Activated CD8-positive, alpha-beta memory T cell treated with anti-CD3 and anti-CD28 coated beads, Interleukin-2, amount 50 U/mL, for 24 hours (primary cell): ENCODE data around the gene OPRM1.

Source experiments
- DNase-seq: peaks from one replicate; pipeline ENCODE4 v3.0.0-alpha.2; 2020; ENCODE audit errors: extremely low read depth

The OPRM1 gene

DNA sequence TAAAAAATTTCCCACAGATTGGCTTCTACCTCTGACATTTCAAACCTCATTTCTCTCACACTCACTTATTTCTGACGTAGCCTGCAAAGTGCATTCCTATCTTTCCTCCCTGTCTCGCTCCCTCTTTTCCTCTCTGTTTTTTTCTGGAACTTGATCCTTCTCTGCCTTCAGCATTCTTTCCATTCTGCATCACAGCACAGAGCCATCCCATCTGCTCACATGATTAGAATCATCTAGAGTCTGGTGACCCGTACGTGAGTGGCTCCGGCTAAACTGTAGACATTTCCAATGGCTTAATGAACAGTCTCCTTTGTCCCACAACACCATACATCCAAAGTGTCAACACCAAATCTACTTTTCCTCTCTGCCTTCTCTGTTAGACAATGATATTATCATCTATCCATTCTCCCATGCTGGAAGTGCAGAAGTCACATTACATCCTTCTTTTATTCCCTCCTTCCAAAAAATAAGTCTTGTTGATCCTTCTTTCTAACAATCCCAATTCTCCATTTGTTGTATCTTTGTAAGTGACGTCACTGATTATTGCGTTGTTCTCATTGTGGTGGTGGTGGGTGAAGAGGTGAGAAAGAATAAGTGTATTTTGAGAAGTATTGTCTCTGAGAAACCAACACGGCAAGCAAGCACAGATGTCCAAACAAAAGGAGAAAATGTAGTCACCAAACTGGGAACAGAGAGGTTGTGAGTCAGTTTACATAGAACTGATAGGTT lies 41.6 kb downstream of the OPRM1 start:
- no peak for DNase-seq

DNA sequence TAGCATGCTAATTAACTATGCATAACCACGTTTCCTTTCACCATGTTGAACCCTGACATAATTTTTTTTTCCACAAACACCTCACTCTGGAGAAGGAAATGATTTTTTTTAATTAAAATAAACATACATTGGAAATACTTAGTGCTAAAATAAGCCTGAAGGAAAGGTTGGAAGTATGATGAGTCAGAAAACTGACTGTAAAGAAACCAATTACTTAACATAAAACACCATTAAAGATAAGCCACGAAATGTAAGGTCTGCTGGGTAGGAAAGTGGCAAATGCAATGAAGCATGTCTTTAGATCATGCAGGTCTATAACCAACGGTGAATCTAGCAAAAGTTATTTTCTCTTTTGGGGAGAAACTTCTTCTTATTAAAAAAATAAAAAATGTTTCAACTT lies 47.5 kb downstream of the OPRM1 start:
- DNase-seq: no peak

DNA sequence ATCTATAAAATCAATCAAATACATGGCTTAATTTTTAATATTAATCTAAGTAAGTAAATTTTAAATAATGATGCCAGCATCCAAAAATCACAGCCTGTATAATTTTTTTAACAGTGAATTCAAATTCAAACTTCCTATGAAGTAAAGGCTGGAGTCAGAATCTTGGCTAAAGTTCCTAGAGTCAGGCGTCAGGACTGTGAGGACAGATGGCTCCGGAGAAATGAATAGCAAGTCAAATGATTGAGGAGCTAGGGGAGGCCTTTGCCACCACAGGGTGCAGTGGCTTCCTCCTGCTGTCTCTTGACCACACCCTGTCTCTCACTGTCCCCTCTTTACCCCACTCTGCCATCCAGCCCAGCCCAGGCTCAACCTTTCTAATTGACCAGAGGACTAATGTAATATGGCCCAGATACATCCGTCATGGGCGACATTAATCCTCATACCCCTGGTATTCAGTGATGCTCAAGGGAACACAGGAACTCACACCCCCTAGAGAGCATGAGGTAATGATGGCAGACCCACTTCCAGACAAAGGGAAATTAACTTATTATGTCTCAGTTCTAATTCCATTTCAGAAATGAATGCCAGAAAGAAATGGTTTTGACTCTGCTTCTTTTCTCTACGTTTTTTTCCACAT lies 53.4 kb downstream of the OPRM1 start:
- DNase-seq: no peak

DNA sequence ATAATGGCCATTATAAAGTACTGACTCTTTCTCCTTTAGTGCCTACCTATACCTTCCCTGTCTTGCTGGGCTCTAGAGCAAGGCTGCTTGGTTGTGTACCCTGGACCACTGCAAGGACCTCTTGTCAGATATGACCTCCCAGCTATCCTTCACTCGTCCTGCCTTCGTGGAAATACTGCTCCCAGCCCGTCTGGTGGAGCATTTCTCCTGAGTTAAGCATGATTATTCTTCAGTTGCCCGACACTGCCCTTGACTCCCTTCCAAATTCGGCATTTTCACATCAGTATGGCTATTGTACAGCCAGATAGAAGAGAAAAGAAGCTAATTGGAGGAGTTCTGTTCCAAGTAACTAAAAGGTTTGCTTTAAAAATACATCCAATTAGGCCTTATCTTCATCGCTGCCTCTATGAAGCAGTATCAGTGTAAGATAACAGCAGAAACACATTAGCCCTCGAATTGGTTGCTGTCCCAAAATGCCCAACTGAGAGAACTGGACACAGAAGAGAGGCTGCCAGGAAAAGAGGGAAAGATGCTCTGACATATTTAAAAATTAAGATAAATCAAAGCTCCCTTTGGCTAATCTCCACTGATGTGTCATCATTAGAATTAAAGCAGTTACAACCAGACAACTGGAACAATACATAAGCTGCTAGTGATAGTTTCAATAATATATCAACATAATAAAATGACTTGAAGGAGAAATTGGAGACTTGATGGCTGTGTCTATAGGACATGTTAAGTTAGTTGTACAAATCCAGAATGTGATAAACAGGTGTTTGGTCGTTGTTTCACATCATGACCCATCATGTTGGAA lies 54.4 kb downstream of the OPRM1 start:
- DNase-seq: no peak

DNA sequence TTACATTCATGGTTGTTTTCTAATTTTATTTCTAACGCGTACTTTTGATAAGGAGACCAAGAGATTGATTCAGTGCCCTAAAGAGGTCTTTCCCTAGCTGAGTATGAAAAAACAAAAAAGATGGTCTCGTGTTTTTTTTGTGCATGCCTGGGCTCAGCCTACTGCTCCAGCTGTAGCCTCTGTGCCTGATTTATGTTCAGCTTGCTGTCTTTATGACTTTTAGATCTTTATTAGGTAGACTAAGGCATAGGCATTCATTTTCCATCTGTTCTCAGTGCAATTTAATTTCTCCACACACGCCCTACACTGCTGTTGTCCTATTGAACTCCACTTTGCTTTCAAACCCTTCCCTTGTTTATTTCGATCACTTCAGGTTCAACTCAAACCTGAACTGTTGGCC lies 56.5 kb downstream of the OPRM1 start:
- no peak for DNase-seq

DNA sequence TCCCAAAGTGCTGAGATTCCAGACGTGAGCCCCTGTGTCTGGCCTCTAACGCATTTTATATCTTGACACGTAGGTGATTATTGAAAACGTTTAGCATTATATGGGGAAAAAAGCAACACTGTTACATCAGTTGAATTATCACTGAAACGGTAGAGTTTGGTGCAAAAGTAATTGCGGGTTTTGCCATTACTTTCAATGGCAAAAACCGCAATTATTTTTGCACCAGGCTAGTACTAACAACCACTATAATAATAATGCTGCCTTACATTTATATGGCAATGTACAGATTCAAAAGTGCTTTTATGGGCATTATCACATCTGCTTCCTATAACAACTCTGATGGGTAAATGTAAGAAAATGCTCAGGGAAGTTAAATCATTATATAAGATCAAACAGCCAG lies 57.3 kb downstream of the OPRM1 start:
- no peak for DNase-seq

DNA sequence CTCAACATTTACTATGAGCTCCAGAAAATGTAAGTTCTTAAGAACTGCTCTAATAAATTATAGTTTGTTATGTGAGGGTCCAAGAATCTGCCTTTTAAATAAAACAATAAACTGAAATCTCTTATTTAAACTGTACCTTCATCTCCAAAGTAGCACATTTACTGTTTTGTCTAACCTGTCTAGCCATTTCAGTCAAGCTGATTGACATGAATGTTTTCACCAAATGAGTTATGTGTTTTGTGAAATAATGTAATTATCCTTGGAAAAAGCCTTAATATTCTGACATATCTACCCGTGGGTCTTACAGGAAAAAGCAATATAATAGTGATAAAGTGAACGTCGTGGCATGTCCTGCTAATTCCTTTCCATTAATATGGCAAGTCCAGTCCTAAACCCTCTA lies 57.8 kb downstream of the OPRM1 start:
- DNase-seq: no peak

DNA sequence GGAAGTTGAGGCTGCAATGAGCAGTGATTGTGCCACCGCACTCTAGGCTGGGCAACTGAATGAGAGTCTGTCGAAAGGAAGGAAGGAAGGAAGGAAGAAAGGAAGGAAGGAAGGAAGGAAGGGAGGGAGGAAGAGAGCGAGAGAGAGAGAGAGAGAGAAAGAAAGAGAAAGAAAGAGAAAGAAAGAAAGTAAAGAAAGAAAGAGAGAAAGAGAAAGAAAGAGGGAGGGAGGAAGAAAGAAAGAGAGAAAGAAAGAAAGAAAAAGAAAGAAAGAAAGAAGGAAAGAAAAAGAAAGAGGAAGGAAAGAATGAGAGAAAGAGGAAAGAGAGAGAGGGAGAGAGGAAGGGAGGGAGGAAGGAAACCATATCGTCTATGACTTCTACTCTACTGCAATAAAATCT lies 60.2 kb downstream of the OPRM1 start:
- no peak for DNase-seq

DNA sequence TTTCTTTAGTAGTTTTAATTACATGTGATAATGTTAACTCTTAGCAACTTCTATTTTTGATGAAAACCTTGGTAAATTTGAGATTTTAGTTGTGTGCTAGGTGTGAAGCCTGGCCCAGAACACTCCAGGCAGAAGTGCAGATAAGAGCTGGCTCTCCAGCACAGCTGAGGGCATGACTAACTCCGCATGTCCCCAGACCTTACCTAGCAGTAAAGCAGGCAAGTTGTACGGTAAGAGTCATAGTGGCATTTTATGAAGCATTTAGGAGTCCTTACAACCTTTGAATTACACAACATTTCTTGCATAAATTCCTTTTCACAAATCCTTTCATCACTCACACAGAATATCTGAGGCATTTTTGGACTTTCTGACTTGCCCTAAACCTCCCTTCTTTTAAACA lies 67.2 kb downstream of the OPRM1 start:
- no peak for DNase-seq

DNA sequence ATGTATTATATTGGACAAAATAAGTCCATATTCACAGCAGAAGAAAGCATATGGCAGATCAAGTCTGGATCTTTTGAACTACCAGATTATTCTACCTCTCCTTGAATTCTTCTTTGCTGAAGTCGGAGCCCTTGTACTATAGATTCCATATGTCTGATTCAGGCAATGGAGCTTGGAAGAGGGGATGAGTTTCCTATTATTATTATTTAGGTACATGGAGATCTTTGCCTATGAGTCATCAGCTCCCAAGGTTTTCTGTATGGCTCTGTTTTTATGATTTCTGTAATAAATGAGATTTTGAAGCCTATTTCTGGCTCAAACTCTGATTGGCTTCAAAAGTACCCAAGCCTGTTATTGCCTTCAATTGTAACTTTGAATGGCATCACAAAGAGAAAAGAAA lies 72.0 kb downstream of the OPRM1 start:
- no peak for DNase-seq

DNA sequence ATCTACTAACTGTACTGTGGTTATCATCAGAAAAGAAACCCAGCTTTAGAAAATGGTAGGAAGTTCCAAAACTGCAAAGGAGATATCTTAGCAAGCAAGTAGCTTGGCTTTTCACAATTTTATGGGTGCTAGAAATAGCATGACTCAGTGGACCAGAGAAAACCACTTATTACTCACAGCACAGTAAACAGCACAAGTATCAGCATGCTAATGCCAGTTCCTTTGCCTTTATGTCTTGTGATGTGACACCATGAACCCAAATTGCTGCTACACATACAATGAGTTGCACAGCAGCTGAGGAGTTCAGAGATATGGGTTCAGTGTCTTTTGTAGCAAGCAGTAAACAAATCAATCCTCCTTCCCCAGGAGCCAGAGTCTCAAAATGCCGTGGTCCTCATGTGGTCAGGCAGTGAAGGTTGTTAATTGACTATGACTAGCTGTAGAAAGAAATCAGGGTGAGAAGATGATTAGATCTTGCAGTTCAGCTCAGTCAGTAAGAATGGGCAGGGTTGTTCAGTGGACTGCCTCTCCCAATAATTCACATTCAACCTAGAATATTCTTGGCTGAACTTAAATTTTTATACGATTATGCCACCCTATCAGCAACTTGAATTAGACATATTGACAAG lies 73.3 kb downstream of the OPRM1 start:
- DNase-seq: no peak

DNA sequence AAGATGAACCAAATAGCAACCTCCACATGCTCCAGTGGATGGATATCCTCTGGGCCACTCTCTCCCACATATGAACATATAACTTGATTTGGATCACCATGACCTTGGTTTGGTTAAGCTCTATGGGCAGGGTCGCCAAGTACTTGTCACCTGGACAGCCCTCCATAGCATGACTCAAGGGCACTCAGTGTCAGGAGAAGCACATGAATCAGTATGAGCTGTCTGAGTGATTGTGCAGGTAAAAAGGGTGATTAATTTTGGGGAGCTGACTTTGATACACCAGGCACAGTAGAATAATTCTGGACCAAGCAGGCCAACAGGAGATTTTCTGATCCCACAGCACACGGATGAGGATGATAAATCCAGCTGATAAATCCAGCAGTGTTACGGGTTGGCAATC lies 74.4 kb downstream of the OPRM1 start:
- no peak for DNase-seq

DNA sequence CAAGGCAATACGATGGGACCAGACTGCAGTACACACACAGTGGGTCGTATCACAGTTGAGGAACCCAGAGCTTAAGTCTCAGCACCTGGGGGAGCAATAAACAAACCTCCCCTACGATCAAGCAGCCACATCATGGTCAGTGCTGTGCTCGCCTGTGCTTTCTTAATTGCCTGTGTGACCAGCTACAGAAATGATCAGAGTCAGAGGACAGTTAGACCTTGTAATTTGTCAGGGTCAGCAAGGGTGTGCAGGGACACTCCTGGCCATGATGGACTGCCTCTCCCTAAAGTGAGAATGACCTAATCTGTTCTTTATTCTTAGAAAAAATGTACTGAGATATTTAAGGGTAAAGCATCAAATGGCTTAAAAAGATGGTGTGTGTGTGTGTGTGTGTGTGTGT lies 78.4 kb downstream of the OPRM1 start:
- DNase-seq: no peak

DNA sequence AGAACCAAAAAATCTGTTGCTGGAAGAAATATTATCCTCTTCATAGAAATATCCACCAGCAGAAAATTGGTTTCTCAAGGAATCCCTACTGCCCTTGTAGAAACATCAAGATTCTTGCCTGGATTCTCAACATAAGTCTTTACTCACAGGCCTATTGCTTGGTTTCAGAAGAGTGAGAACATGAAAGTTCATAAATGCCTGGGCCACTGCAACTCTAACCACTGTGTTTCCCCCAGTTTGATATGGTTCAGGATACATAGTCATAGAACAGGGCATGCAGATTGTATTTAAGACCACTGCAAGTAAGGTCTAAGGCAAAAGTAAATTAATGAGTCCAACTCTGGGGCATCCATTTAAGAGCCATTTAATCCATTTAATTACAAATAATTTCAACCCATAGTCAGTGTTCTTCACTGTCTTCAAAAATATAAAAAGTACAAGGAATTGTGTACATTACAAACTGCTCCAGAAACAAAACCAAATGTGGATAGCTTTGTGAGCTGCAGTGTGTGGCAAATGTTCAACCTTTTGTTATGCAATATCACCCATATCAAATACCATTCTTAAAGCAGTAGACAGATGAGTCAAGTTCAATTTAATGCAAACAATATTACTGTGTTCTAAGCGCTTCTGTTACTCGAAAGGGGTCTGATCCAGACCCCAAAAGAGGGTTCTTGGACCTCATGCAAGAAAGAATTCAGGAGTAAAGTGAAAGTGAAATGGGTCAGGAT lies 83.3 kb downstream of the OPRM1 start:
- DNase-seq: no peak

DNA sequence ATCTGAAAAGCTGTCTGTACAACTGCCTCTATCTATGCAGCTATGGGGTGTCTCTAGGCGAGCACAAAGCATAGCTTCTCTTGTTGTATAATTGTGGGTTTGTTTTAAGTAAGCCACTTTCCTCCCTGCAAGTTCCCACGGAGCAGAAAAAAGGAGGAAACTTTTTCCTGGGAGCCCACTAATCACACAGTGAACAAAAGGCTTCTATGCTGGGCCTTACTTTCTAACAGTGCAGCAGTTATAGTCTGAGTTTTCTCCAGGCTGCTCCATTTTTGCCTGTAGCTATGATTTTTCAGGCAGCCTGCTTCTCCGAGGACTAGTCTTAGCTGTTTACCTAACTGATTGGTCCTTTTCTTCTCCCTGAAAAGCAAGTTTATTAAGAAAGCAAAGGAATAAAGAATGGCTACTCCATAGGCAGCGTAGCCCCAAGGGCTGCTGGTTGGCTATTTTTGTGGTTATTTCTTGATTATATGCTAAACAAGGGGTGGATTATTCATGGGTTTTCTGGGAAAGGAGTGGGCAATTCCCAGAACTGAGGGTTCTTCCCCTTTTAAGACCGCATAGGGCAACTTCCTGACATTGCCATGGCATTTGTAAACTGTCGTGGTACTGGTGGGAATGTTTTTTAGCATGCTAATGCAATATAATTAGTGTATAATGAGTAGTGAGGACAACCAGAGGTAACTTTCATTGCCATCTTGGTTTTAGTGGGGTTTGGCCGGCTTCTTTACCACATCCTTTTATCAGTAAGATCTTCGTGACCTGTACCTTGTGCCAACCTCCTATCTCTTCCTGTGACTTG lies 84.3 kb downstream of the OPRM1 start:
- DNase-seq: no peak

DNA sequence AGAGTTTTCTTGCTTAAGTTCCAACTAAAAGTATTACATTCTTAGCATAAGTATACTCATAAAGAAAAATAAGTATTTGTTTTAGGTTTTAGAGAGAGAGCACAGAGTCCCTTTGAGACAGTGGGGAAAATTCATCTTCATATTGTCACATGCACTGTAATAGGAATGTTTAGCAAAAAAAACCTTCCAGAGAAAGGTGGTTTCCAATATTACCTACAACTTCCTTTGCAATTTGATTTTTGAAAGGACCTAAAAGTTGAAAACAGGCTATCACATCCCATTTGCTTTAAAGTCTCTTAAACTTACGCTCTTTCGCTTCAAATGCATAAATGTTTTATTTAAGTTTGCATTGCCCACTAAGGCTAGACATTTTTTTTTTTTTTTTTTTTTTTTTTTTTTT lies 86.4 kb downstream of the OPRM1 start:
- no peak for DNase-seq

DNA sequence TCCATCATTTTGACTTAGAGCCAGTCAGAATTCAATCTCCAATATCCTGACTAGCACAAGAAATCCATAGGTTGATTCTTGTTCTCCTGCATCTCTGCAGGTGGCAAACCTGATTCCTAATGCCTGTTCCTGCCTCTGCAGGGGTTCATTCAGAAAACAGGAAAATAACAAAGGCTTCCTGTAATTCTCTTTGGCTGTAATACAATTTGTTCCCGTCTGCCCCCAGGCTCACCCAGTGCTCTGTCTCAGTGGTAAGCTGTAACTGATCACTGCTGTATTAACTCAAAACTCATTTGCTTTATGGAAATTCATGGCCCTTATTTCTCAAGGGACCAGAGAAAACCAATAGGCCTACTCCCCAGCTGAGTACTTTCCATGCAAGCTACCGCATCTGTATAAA lies 88.6 kb downstream of the OPRM1 start:
- DNase-seq: no peak

DNA sequence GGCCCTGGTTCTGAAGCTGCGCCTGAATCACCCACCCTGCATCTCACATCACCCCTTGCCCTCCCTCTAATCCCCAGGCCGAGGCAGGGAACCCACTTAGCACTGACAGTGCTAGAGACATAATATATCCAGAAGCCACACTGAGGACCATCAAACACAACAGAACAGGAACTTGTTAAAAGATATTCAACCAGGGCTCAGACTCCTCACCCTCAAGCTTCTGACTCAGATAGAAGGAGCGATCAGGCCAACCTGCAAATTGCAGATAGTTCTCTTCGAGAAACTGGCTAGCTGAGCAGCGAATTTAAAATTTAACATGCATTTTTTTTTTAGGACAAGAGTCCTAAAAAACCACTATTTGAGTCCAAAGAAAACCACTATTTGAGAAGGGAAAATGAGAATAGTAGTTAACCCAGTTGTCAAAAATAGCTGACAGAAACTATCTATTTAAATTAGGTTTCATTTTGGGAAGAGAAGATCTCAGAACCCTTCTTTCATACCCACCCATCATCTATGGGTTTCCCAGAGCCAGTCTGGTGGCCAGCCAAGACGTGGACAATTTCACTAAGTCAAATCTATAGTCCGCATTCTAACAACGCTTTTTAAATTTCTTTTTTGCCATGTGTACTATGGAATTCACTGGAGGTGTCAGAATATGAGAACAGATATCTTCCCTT lies 95.6 kb downstream of the OPRM1 start:
- no peak for DNase-seq

DNA sequence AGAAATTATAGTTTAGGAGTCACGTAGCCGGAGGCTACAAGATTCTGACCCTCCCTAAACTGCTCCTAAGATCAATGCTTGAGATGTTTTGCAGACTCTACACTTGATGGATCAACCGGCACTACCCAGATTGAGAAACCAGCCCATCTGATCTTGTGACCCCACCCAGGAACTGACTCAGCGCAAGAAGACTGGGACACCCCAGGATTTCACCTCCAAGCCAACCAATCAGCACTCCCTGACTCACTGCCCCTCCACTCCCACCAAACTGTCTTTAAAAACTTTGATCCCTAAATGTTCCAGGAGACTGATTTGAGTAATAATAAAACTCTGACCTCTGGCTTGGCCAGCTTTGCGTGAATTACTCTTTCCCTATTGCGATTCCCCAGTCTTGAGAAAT lies 99.8 kb downstream of the OPRM1 start:
- DNase-seq: no peak

DNA sequence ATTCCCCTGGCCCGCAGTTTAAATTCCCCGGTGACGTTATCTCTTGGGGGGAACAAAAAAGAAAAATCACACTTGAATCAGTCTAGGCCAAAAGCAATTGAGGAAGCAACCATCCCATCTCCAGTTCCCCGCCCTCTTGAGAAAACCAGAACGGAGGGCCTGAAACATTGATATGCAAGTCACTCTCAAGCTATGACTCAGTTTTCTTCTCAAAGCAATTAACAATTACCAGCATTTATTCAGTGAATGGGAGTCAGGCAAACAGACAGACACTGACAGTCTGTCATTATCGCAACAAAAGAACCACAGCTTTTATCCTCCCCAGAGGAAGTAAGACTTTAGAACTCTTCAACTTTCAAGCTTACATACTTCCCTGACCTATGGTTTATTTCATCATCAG lies 100.9 kb downstream of the OPRM1 start:
- no peak for DNase-seq
